ENCODE data around the gene CMTR1.

- TF ChIP-seq CTCF (IDR thresholded peaks at IDR 0.05) (no peak), POLR2AphosphoS5 (IDR thresholded peaks at IDR 0.05) (no peak)
Observed at GRCh38 chr6:37495244-37495934, 62.4 kb downstream of the CMTR1 start.

All from suprapubic skin (tissue), 3 donors.